ENCODE measurements around the gene NME3.

NME3 gene

GRCh38 chr16:1767116-1767994 is 4.0 kb downstream of the NME3 start:
- no peak for DNase-seq

GRCh38 chr16:1766701-1767100 is 4.6 kb downstream of the NME3 start:
- no peak for DNase-seq

- no peak for DNase-seq
Observed at GRCh38 chr16:1766231-1766630, 5.1 kb downstream of the NME3 start.

GRCh38 chr16:1765826-1766225 is 5.5 kb downstream of the NME3 start:
- no peak for DNase-seq

GRCh38 chr16:1764971-1765370 is 6.4 kb downstream of the NME3 start:
- DNase-seq, result no peak

GRCh38 chr16:1763521-1764511 is 7.5 kb downstream of the NME3 start:
- no peak for DNase-seq

- DNase-seq, result no peak
Observed at GRCh38 chr16:1762879-1763520, 8.3 kb downstream of the NME3 start.

- DNase-seq, result peak; percentile 37
Observed at GRCh38 chr16:1762196-1762878, 9.0 kb downstream of the NME3 start.

GRCh38 chr16:1761751-1762150 is 9.6 kb downstream of the NME3 start:
- DNase-seq, result no peak

- no peak for DNase-seq
Observed at GRCh38 chr16:1760911-1761310, 10.4 kb downstream of the NME3 start.

- DNase-seq, result no peak
Observed at GRCh38 chr16:1759511-1759910, 11.8 kb downstream of the NME3 start.

- DNase-seq, result no peak
Observed at GRCh38 chr16:1758923-1759322, 12.4 kb downstream of the NME3 start.

- DNase-seq, result no peak
Observed at GRCh38 chr16:1757714-1758461, 13.5 kb downstream of the NME3 start.

- DNase-seq, result no peak
Observed at GRCh38 chr16:1754204-1754603, 17.1 kb downstream of the NME3 start.

- no peak for DNase-seq
Observed at GRCh38 chr16:1752853-1753252, 18.5 kb downstream of the NME3 start.

GRCh38 chr16:1751946-1752345 is 19.4 kb downstream of the NME3 start:
- no peak for DNase-seq

GRCh38 chr16:1749152-1750117 is 21.9 kb downstream of the NME3 start:
- DNase-seq, result no peak

- DNase-seq, result no peak
Observed at GRCh38 chr16:1747934-1748333, 23.4 kb downstream of the NME3 start.

- no peak for DNase-seq
Observed at GRCh38 chr16:1746693-1747195, 24.6 kb downstream of the NME3 start.
